GM21825 (cell line): ENCODE measurements around the gene APBB2.
"Not testable (repeated sequence)": the region's sequence is repeated elsewhere in the genome, so short reads cannot be mapped to it uniquely, and the experiment has no call there.

Experiments used
- ATAC-seq: cut with Tn5 transposase; IDR thresholded peaks from one replicate; pipeline ENCODE4 v1.9.1; 2021; ENCODE audit warnings: mild to moderate bottlenecking, moderate library complexity; ENCODE audit not compliant: unreplicated experiment

APBB2 gene

DNA sequence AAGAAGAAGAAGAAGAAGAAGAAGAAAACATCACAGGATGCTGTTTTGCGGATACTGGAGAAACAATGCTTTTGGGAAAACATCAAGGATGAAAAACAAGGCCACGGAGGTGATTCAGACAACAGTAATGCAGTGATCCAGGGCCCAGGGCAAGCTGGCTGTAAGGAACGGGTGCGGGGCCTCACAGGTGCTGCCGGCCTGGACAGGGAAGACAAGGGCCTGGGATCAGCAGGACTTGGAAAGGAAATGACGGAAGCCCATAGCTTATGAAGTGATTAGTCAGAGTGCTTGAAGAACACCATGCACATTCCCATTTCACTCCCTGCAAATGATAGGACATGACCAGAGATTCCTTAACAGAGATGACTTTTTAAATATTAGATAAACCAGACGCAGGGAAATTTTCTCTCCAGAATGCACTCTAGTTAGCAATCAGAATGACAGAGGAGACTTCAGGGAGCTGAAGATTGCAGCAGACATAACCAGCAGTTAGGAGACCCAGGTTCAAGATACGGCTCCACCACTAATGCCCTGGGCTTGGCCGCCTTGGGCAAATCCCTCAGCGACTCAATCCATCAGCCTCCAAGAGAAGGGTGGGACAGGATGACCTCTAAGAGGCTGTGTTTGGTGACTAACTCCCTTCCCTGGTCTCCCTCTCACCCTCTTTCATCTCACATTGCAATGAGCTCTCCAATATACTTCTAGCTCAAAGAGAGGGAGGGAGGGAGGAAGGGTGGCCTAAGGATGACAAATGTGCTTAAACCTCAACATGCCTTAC, 54.1 kb downstream of the APBB2 start:
- no peak for ATAC-seq

DNA sequence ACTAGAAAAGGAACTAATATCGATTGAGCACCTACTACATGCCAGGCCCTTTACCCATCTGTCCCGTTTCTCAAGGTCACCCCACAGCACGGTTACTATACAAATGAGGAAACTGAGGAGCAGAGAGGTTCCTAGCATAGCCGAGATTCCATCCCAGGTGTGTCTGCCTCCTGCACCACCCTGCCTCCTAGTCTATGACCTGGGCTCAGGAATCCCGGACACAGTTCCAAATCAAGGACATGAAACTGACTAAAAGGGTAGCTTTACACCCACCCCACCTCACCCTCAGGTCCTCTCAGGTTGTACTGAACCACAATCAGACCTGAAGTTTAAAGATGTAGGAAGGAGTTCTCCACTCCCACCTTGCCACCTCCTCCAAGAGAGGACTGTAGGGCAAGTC, 55.6 kb downstream of the APBB2 start:
- ATAC-seq: no peak

DNA sequence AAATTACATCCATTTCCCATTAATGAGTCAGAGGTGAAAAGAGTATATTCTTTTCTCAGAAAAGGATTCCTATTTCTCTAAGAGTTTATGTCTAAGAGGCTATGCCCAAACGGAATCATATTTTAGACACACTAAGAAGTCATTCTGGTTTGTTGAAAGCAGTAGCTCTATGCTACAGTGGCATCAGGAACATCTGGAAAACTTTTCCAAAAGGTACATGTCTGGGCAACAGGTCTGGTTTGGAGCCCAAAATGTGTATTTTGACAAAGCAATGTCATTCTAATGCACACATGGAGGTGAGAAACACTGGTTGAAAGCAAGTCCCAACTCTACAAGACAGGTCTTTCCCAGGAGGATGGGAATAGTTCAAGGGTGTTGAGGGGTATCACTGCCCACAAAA, 56.1 kb downstream of the APBB2 start:
- no peak for ATAC-seq

DNA sequence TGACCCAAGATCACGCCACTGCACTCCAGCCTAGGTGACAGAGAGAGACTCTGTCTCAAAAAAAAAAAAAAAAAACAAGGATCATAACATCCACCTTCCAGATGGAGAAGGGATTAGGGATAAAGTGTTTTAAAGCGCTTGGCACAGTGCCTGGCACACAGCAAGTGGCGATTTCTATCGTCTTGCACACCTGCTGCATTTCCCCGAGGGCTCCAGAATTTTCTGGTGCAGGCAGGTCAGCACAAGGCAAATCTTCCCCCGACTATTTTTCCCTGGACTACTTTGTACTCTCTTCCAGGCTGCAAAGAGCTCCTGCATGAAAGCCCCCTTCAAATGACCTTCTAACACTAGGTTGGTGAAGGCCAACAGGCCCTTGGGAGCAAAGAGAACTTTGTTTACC, 57.3 kb downstream of the APBB2 start:
- no peak for ATAC-seq

DNA sequence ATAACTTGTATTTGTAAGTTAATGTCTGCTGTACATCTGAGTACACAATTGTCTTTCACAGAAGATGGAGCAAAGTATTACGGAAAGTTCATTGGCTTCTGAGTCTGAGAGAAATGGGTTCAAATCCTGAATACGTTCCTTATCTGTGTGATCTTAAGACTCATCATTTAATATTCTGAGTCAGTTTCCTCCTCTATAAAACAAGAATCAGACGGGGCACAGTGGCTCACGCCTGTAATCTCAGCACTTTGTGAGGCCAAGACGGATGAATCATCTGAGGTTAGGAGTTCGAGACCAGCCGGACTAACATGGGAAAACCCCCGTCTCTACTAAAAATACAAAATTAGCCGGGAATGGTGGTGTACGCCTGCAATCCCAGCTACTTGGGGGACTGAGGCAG, 57.8 kb downstream of the APBB2 start:
- ATAC-seq: no peak

DNA sequence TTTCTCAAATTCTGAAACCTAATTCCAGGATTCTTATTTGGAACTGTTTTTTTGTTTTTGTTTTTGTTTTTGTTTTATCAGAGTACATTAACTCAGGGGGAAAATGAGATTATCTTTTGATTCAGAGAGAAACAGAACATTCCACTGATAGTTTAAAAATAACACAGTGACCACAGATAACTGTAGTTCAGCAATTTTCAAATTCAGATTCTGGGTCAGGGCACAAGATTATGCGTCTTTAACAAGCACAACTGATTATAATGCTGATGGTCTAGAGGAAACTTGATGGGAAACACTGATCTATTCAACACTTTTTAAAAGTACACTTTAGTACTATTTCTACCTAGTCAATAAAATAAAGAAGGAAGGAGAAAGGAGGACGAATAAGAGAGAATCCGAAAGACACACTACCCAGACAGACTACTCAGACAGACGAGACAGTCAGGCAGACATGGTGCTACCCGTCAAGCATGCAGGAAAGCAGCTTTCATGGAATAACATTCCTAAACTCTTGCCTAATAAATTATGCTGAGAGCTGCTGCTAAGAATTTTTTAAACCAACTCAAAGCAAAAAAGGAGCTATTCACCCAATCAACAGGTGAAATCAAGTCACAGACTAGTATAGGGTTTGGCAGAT, 59.0 kb downstream of the APBB2 start:
- ATAC-seq: no peak

DNA sequence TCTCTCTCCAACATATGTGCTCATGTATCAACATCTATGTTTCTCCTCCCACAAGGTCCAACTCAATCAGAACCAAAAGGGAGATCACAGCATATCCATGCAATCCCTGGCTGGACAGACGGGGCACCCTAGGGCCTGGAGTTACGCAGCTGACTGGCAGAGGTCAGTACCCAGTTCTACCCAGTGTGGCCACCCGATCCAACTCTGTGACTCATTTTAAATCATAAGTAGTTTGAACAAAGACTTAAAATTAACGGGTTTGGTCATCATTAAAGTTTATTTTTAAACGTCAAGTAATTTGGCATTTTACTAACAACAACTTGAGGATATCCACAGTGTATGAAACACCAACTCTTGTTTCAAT, 59.5 kb downstream of the APBB2 start:
- no peak for ATAC-seq

DNA sequence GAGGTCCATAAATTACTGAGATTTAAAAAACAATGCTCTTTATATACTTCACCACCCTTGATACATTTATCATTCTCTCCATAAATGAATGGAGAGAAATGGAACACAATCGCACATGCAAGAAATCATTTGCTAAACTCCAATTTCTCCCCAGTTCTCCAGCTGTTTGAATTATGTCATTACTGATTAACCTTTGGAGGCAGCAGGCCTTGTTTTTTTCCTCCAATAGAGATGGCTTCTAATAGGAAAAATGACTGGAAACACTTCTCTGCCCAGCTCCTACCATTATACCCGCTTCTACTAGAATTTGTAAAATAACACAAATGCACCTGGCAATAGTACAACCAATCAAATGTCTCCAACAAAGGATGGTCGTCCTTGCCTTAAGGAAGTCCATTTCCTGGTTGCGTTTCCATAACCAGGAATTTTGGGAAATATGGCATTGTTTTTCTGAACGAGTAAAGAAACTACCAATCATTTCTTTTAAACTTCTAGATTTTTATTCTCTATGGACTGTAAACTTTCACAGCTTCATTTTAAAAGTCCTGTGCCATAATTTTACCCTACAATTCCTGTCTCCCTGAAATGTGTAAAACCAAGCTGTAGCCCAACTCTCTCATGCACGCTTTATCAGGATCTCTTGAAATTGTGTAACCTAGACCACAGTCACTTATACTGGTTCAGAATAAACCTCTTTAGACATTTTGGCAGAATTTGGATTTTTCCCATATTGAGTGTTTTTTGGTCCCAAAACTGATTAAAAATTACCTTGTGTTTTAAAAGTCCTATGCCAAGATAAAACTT, 60.1 kb downstream of the APBB2 start:
- ATAC-seq: no peak

DNA sequence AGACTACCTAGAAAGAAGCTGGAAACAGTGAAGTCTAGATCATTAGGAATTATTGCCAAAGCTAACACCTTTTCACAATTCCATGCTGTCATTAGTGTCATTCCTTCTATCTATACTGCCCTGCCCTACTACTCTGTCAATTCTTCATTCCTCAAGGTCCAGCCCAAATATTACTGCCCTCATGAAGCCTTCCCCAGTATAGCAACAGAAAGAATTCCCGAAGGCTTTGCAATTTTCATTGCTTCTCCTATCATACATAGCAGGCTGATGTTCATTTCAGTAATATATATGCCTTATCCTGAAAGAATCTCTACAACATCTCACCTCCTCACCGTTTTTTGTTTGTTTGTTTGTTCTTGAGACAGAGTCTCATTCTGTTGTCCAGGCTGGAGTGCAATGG, 63.9 kb downstream of the APBB2 start:
- ATAC-seq: no peak

DNA sequence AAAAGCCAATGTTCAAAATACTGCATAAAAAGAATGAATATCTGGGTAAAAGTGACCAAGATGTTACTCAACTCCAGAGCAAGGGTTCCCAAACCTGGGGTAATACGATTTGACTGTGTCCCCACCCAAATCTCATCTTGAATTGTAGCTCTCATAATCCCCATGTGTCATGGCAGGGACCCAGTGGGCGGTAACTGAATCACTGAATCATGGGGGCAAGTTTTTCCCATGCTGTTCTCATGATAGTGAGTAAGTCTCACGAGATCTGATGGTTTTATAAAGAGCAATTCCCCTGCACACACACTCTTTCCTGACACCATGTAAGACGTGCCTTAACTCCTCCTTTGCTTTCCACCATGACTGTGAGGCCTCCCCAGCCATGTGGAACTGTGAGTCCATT, 64.8 kb downstream of the APBB2 start:
- not testable (repeated sequence) for ATAC-seq

DNA sequence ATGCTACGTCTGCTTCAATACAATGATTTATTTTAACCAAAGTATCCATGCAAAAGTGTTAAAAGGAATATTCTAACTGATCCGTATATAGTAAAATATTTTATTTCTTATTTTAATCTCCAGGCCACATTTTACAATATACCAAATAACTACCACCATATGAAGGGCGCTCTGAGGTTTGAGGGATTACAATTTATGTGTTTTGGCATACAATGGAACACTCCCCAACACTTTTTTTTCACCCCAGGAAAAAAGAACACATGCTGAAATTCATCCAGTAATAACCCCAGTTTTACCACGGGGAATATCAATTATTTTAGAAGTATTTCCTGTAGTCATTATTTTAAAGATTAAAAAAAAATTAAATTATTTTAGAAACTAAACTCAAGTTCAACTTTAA, 65.4 kb downstream of the APBB2 start:
- ATAC-seq: no peak

DNA sequence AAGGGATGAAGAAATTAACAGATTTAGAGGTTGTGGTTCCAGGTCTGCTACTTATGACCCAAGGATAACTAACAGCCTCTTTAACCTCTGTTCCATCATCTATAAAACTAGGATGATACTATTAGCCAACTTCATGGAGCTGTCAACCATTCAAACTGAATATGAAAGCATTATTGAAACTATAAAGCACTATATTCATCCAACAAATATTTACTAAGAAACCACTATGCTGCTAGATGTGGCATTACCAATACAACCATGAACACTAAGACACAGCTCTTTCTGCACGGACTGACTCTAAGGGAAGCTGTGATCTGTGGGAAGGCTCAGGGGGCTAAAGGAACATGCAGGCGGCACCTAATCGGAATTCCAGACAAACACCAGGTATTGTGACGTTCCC, 66.0 kb downstream of the APBB2 start:
- ATAC-seq: no peak

DNA sequence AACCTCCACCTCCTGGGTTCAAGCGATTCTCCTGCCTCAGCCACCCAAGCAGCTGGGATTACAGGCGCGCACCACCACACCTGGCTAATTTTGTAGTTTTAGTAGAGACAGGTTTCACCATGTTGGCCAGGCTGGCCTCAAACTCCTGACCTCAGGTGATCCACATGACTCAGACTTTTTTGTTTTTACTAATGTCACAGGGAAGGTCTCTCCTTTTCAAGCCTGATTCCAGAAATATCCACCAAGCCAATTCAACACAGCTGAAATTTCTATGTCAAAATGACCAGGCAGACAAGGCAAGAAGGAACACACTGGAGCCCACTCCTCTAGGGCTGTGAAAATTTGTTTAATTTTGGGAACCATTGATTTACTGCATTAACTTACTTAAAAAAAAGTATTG, 66.8 kb downstream of the APBB2 start:
- ATAC-seq: not testable (repeated sequence)

DNA sequence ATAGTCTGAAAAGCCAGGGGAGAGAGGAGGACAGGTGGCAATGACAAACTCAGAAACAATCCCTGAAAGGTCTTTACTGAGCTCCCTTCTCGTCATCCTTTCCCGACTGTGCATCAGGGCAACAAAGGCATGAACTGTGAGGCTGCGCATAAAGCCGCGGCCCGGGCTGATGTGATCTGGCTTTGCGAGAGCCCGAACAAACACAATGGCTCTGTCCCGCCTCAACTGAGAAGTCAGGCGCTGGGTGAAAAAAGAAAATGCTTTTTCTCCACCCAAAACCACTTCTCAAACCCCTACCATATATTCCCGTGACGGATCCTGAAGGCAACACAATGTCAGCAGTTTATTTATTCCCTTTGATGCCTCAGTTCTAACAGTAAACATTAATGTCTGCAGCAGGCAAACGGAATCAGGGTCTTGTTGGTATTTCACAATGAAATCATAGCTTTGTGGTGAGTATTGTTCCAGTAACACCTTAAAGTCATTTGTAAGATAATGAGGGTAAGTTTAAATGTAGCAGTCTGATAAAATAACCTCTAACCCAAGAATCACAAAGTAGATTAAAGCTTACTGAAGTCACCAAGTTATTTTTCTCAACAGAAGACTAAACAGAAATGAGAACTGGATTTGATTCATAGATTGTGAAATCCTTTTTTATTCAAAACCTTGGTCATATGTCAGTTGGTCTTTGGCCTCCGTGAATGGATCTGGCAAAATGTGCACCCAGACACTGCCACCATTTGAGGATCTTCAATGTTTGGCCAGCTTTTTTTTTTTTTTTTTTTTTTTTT, 67.4 kb downstream of the APBB2 start:
- ATAC-seq: no peak

DNA sequence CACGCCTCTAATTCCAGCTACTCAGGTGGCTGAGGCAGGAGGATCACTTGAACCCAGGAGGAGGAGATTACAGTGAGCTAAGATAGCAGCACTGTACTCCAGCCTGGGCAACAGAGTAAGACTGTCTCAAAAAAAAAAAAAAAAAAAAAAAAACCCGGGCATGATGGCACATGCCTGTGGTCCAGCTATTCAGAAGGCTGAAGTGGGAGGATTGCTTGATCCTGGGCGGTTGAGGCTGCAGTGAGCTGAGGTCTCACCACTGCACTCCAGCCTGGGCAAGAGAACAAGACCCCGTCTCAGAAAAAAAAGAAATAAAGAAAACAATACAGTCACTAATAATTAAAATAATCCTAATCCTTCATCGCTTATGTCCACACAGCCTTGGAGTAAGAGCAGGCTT, 68.1 kb downstream of the APBB2 start:
- ATAC-seq: no peak

DNA sequence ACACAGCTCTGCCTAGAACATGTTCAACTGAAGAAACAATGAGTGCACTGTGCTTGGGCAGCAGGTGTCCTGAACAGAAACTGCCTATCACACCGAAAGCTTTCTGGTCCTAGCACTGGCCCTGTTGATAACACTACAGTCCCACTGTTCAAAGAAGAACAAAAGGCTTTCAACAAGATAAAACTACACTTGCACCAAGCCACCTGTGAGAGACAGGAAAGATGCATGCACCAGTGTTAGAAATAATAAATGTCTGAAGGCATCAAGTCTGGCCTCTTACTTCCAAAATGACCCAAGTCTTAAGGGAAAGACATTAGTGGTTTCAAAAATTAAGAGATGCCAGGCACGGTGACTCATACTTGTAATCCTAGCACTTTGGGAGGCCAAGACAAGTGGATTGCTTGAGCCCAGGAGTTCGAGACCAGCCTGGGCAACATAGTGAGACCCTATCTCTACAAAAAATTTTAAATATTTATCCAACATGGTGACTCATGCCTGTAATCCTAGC, 68.7 kb downstream of the APBB2 start:
- ATAC-seq: no peak

DNA sequence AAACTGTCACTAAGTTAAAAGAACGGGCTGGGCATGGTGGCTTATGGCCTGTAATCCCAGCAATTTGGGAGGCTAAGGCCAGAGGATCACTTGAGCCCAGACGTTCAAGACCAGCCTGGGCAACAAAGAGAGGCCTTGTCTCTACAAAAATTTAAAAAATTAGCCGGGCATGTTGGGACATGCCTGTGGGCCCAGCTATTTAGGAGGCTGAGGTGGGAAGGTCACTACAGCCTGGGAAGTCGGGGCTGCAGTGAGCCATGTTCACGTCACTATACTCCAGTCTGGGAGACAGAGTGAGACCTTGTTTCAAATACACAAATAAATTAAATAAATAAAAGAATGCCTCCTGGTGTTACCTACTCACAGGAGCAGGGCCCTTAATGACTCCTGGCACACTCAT, 69.5 kb downstream of the APBB2 start:
- ATAC-seq: no peak

DNA sequence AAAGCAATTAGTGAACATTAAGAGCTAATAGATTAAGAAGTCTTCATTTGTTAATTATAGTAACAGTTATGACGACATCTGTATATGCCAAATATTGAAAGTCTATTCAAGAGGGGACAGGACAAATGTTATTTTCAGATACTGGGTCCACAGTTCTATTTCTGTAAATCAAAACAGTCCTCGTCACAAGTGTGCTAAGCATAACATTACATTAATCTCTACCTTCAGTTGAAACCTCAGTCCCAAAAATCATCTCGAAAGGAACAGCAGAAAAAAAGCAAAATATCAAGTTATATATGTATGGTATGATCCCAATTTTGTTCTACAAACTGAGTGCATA, 70.3 kb downstream of the APBB2 start:
- no peak for ATAC-seq

DNA sequence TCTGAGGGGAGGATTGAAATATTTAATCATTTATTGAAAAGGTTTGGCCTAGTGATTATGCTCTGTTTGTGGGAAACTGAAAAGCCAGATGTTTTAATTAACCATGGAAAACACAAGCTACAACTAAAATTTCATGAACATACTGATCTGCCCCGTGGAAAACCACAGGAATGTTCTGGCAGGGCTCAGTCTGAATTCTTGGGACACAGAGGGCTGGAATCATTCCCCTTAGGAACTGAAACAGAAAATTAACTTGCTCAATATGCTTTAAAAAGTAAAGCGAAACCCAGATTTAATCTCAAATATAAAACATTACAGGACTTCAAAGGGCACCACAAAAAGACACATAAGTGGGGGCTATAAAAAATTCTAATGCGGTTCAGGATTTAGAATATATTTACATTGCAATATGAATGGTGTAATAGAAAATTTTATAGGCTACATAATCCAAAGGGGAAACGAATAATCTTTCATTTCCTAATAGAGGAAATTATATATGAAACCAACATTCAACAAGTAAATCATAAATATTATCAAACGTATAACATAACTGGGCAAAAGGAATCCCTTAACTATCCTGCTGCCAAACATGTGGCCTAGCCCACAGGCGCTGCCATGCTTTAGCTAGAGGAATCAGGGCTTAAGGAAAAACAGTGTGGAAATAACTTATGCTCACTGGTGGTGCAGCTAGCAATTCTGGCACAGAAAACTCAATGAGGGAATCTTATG, 70.9 kb downstream of the APBB2 start:
- ATAC-seq: no peak
